ENCODE data around the gene CEACAM21.

CEACAM21 gene

DNA sequence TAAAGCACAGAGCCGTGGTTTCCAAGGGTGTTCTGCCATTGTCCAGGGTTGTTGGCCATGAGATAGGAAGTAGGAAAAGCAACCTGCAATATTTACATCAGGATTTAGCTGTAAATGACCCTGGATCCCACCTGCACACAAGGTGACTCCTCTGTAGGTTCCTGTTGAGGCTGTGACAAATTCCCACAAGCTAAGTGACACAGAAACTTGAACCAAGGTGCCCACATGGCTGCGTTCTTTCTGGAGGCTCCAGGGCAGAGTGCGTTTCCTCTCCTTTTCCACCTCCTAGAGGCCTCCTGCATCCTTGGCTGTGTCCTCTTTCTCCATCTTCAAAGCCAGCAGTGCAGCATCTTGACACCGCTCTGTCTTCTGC, 11.9 kb downstream of the CEACAM21 start:
- no peak for DNase-seq

DNA sequence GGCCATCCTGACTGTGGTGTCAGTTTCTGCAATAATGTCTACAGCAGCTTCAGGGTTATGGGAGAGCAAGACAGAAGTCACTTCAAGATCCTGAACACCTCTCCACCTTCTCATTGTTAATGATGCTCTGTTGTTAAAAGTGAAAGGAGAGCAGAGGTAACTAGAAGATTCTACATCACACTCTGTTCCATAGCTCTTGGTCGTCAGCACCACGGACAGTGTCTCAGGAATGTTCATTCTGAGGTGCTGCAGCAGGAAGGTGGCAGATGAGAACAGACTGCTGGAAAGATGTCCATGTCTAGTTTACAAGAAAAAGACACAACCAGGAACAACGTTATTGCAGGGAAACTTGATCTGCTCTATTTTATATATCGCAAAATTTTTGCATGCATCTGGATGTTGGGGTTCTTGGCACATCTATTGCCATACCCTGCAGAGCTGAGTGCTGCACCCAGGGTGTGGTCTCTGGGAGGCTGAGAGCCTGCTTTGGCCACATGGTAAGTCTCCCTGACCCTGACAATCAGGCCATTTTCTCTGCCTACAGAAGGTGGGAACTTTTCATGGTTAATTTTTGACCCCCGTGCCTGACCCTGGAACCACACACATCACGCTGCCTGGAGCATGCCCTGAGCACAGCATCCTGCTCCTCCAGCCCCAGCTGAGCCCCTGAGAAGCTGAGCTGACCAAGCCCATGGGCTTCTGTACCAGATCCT, 12.7 kb downstream of the CEACAM21 start:
- no peak for DNase-seq

DNA sequence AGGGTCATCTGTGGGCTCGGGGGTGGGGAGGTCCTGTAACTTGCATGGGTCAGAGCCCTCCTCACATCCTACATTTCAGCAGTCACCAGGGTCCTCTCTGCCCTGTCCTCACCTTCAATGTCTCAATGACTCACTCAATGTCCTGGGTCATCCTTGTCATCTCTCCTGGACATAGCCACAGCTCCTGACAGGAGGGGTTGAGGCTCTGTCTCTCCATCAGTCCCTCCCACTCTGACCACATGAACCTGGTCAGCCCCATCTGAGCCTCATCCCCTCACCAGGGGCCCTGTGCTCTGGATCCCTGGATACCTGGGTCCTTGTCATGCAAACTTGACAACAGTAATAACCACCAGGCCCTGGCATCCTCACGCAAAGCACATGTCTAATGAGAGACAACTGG, 13.4 kb downstream of the CEACAM21 start:
- DNase-seq, result no peak

DNA sequence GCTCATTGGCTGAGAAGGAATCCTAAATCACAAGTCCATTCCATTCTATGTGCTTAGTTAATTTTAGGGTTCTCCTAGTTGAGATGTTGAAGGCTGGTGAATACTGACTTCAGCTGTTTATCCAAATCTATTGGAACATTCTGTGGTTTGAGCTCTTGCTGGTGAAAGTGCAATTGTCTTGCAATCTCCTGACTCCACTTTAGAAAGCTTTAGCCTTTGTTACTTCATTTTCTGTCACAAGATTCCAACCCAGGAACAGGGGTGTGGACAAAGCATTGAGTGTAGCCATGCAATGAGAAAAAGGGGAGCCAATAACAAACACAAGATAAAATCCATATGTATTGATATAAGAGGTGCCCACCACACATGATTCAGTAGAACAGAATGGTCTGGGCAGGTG, 15.0 kb downstream of the CEACAM21 start:
- no peak for DNase-seq

DNA sequence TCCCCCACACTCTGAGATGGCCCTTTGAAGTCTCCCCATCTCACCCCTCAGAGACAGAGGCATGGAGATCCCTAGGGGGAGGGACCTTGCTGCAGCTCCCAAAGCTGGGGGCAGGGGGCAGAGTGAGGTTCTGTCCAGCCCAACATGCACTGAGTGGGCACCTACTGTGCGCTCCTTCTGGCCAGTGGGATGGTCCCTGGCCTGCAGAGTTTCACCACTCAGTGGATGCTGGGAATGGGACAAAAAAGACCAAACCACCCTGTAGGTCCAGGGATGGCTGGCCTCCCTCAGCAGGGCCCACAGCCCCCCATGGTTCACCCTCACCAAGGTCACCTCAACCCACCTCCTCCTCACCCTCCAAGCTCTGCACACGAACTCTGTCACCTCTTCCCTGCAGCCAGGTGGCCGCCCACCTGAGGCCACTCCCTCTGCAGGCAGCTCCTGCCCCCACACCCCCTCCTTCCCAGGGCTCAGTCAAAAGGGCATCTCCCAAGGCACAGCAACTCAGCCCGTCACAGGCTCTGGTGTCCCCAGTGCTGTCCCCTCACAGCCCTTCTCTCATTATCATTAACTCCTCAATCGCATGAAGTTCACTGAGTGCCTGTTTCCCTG, 16.1 kb downstream of the CEACAM21 start:
- DNase-seq, result no peak

DNA sequence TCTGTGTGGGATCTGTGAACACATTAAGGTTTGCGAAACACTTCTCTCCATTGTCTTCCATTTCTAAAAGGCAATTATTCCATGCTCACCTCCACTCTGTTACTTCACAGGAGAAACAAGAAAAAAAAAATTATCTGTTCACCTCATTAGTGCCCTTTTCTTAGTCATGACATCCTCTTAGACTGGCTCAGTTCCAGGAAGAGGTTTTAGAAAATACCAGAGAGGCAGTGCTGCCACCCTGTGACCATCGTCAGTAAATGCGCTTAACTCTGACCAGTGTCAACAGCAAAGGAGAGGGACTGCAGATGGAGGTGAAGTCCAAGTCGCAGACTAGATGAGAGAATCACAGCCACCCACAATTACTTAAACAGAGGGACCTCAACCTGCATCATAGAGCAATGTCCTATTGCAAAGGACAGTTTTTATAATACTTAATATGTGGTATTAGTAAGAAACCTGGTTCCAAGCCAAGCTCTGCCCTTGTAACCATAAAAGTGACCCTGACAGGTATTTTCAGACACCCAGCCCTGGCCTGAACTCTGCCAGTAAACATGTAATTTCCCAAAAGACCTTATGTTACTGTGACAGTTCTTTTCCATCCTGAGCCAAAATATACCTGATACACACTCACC, 19.4 kb downstream of the CEACAM21 start:
- DNase-seq, result no peak

DNA sequence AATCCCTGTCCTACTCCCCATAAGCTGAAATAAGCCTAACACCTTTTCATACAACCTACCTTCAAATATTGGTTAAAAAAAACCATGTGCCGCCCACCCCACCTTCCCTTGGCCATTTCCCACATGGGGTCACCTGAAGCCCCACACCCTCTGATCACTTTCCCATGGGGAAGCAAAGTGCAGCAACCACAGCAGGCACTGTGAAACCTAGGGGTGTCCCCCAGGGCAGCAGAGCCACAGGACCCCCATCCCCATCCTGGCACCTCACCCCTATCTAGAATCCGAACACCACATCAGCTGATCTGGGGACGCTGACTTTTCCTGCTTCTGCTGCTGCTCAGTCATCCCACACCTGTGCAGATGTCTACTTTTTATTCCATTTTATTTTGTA, 19.9 kb downstream of the CEACAM21 start:
- DNase-seq, result no peak

DNA sequence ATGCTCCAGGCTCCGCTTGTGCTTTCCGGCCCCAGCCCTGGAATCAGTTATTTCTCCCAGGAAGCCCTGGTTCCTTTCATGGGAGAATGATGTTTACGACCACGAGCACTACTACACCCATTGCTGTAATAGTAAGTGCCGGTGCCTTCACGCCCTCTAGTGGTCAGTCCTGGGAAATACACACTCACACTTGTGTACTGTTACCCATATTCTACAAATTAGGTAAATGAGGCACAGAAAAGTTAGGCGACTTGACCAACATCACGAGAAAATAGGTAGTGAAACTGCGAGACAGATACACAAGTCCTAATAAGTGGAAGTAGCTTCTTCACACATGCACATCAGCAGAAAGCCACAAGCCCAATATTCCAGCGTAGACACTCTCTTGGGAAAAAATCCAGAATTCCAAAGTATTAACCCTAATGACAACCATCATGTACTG, 21.7 kb downstream of the CEACAM21 start:
- DNase-seq, result no peak

DNA sequence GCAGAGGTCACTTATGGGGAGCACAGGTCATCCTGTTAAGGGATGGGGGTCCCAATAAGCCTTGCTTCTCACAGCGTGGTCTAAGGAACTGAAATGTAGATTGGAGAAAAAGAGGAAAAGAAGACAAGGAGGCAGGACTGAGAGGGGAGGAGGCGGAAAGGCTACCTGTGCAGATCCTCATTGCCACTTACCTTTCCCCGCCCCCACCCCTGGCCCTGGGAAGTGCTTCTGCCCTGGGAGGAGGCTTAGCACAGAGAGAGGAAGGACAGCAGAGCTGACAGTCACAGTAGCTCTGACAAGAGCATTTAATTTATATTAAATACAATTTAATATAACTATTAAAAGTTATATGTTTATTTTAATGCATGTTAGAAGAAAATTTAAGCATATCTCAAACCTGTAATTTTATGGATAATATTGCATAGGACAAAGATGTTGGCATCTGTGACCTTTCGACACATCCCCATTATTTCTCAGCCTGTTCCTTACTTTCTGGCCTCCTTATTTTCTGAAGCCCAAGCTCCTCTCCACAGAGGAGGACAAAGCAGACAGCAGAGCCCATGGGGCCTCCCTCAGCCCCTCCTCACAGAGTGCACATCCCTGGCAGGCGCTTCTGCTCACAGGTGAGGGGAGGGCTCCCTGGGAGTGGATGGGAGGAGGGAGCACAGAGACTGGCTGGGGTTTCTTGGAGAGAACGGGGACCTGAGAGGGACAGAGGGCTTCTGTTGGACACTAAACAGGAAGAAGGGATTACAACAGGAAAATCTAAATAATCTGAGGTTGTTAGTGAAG, 23.4 kb downstream of the CEACAM21 start:
- no peak for DNase-seq

DNA sequence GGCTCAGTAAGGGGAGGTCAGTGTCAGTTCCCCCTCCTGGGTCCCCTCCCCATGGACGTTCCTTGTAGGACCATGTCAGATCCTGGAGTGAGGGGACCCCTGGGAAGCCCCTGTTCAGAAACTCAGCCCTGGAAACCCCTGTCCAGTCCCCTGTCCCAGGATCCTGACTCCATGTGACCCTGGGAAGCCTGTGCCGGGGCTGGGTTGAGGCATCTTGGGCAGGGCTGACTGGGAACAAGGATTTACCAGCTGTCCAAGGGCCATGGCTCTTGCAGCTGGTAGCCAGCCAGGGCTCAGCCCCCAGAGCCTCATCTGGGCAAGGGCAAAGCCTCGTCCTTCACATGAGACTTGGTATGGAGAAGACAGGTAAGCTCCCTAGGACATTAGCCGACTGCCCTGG, 25.8 kb downstream of the CEACAM21 start:
- DNase-seq, result no peak

DNA sequence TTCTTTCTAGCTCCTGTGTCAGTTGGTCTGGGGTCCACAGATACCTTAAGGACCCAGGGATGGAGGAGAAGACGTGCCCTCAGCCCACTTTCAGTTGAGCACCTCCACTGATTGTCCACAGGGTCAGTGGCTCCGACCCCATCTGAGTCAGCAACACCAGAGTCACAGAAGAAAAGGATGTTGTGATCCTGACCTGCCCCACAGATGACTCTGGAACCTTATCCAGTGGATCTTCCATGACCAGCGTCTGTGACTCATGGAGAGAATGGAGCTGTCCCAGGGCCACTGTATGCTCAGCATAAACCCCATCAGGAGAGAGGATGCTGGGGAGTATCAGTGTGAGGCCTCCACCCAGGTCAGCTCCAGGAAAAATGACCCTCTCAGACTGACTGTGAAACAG, 28.9 kb downstream of the CEACAM21 start:
- no peak for DNase-seq

DNA sequence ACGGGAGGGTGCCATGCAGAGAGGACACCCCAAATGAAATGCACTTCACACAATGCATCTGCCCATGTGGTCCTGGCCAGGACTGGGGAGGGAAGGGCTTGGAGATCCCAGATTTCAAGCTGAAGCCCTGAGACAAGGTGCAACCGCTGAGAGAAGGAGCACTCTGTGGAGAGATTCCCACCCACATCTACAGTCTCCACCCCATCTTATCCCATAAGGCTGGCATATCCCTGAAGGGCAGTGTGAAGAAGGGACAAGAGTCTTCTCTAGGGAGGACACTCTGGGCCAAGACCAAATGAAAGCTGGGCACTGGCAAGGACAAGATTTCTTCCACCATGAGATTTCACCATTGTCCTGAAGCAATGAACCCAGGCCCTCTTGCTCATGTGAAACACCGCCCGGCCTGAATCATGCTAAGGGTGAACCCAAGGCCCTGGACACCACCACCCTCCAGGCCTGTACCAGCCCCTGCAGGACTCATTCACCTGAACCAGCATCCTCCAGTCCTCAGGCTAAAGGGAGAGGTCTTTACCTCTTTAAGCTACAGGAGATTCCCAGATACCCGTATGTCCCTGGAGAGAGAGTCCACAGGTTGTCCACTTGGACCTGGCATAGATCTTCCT, 30.4 kb downstream of the CEACAM21 start:
- DNase-seq, result no peak

DNA sequence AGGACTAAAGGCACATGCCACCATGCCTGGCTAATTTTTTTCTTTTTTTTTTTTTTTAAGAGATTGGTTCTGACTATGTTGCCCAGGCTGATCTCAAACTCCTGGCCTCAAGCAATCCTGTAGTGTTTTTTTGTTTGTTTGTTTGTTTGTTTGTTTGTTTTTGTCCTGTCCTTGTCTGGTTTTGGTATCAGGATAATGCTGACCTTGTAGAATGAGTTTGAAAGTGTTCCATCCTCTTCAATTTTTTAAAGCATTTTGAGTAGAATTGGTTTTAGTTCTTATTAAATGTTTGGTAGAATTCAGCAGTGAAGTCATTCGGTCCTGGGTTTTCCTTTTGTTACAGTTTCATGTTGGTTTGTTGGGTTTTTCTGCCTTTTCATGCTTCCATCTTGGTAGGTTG, 31.7 kb downstream of the CEACAM21 start:
- DNase-seq, result no peak

DNA sequence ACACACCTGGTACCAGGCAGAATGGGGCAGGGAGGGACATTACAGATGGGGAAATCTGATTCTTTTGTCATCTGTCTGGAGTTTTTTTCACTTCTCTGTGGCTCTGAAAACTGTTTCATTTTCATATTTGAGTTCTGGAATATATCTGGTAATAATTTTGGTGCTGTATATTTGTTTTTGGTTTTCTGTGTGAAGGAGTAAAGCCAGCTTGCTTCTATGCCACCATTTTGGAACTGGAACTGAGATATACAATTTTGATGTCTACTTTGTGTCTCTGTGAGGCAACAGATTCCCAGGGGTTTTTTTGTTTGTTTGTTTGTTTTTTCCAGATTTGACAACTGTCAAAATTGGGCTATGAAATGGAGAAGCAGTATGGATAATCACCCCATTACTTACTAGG, 34.8 kb downstream of the CEACAM21 start:
- DNase-seq, result no peak

DNA sequence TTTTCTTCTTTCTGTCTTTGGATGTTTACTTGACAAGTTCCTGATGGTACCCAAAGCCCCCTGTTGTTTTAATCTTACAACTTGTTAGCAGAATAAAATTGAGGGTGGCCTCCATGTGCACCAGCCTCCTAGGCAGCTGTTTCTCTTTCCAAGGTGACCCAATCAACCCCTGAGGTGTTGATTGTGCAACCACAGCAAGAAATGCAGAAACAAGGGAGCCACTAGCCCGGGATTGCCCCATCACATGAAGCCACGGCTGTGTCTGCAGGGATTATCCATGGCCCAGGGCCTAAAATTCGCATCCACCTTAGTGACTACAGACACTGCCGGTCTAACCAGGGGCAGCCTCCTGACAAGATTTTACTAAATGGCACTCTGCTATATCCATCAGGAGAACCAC, 36.5 kb downstream of the CEACAM21 start:
- no peak for DNase-seq

DNA sequence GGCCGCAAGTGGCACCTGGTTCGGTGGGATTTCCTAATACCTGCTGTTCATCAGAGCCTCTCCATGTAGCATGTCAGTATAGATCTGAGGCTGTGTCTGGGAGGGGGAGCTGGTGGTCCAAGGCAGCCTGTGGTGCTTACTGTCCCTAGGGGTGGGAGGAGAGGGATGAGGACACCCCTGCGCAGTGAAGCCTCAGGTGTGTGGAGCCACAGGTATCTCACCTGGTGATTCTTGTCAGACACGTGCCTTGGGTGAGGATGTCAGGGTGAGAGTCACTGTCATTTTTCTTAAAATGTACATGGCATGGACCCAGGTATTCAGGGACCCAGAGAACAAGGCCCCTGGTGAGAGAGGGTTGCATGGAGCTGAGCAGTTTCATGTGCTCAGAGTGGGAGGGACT, 39.2 kb downstream of the CEACAM21 start:
- DNase-seq, result no peak

DNA sequence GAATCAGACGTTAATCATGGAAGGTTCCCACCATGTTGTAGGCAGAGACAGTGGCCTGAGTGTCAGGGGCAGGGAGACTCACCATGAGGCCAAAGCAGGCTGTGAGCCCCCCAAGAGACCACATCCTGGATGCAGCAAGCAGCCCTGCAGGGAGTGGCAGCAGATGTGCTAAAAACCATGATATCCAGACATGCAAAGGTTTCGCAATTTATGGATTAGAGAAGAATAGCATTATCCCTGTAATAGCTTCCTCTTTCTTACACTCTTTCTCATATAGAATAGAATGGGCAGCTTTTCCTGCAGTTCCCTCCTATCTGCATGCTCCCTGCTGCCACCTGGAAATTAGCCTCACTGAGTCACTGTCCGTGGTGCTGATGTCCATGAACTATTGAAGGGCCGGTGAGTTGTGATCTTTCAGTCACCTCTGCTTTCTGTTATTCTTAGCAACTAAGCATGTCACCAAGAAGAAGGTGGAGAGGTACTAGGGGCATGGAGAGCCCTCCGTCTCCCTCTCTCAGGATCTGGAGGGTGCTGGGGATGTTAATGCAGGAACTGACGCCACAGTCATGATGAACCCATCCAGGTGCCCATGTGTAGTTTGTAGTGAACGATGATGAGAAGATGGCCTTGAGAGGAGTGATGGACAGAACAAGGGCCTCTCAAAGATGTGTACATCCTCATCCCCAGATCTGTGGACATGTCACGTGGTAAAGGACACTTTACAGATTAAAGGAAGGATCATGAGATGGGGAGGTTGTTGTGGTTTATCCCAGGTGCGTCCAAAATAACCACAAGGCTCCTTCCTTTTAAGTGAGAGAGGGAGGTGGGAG, 41.0 kb downstream of the CEACAM21 start:
- no peak for DNase-seq

DNA sequence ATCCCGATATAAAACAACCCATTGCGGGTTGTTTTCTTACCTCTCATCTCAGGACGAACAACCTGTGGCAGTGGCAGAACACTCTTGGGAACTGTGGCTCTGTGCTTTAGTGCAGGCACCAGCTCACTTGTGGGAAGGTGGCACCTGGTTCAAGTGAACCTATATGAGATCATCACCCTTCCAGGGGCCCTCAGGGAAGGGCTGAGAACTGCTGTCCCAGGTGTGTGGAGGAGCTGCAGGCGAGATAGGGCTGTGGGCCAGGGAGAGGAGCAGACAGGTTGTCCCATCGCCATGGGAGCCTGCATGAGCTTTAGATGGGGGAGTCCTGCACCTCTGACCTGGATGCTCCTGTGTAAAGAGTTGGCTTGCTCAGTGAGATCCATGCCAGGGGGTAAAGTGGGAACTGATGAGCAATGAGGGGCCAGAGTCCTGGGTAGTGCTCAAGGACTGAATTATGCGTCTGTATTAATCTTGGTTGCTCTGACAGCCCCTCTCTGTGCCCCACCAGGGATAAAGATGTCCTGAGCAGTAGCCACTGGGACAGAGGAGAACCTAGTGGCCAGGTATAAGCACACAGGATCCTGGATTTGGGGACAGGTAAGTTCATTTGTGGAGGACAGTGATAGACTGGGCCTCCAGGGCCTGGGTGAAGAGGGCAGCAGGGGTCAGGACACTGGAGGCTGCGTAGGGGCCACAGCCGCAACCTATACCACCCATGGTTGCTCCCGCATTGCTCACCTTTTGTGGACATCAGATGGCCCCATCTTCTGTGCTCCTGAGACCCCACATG, 42.2 kb downstream of the CEACAM21 start:
- DNase-seq, result no peak

DNA sequence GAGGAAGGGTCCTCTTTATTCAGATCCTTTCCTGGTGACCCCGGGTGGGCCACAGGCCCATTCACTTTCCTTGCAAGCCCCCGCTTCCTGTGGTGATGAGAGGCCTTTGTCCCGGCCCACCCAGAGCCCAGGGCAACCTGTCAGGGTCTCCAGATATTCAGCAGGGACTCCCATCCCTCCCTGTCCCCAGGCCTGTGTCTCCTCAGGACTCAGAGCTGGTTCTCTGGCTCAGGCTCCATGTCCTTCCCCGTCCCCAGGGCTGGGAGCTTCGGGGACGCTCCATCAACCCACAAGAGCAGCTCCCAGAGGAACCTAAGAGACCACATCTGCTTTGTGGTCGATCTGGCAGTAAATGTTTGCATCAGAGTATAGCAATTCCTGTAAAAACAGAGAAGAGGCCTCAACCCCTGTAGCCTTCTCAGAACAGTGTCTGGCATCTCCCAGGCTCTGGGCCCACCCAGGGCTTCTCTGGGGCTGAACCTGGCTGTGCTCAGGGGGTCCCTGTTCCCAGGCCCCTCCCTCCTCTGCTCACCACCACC, 43.1 kb downstream of the CEACAM21 start:
- DNase-seq, result no peak

DNA sequence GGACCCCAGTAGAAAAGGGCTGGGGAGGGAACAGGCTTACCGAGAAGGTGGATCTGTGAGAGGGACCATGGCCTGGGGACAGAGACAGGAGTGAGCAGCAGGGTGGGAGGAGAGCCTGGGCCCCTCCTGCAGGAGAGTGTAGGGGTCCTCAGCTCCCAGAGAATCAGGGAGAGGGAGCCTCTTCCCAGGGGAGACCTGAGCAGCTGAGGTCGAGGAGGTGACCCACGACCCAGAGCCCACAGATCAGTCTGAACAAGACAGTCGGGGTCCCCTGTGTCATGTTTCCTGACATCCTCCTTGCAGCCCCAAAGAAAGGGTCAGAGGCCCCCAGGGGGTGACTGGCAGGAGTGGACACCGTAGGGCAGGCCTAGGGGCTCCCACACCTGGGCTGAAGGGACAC, 44.2 kb downstream of the CEACAM21 start:
- no peak for DNase-seq

DNA sequence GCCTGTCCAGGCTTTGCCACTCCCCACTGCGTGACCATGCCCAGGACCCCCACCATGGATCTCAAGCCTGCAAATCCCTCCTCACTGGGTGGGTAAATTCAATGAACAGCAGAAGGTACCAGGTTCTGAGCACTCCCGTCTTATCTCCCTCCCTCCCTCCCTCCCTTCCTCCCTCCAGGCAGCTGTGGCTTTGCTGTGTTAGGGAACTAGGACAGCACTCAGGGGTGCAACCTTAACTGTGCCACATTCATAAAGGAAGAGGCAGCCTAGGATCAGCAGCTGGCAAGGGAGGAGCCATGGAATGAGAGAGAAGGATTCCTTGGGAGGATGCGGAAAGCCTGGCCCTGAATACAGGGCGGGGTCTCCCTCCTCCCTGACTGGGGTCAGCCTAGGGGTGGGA, 45.3 kb downstream of the CEACAM21 start:
- no peak for DNase-seq

Data from activated gamma-delta T cell (primary cell).